Stimulated activated CD8-positive, alpha-beta memory T cell treated with anti-CD3 and anti-CD28 coated beads, Interleukin-7, amount 100 ng/mL, for 4 hours (primary cell): ENCODE measurements around the gene FNDC3B.
"Not testable (repeated sequence)": the region's sequence is repeated elsewhere in the genome, so short reads cannot be mapped to it uniquely, and the experiment has no call there.

Experiments used
- DNase-seq, 2 donors: peaks; one replicate each; pipeline ENCODE4 v3.0.0-alpha.2; 2020; ENCODE audit warnings: low read depth in 2 of 2

The FNDC3B gene

DNA sequence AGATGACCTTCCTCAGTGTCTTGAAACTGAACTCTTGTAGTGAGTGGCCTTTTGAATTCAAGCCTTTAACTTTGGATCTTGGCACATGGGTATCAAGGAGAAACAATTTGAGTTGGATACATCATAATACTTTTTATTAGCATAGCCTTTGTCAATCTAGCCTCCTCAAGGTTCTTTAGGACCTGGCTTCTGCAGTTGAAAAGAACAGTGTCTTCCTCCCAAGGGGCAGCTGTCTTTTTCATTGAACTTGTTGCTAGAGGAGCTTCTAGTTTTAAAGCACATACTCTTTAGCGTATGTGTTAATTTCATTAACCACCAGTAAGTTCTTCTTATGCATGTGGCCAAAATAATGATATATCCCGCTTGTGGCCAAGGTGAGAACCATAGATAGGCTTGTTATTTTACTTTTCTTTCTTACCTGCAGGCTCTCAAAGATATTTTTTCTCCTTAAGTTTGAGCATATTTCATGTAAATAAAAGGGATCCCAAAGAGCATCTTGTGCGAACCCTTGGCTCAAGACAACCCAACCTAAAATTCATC, 325.7 kb downstream of the FNDC3B start:
- DNase-seq = no peak

DNA sequence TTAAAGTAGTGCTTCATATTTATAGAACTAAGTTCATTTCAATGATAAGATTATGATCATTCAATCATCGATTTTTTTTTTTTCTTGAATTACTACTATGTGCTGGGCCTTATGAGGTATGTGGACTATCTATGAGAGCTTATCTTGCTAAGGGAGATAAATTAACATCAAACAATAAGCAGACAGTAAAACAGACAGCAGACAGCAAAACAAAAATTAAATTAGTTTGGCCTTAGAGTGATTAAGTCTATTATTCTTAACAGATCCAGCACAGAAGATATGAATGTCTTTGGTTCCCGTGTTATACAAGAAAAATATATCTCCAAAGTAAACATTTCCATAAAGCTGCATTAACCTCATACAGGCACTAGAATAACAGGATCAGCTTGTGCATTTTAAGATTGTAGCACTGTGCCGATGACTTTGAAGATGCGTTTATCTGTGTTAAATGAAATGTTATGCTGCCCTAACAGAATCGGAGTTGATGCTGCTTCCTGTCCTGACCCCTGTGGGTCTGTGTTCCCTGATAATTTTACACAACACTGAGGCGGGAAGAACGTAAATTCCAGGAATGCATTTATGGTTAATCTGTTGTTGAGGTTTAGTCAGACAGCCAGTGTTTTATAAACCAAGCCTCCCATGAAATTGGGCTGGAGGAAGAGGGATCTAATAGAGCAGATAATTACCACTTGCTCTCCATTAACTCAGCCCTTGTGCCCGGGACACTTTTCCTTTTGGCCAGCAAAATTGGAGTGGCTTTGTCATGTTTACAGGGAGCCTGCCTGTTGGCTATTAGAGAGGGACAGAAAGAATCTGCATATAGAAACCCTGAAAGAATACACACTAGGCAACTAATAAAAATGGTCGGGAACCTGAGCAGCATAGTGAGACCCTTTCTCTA, 328.1 kb downstream of the FNDC3B start:
- DNase-seq = no peak

DNA sequence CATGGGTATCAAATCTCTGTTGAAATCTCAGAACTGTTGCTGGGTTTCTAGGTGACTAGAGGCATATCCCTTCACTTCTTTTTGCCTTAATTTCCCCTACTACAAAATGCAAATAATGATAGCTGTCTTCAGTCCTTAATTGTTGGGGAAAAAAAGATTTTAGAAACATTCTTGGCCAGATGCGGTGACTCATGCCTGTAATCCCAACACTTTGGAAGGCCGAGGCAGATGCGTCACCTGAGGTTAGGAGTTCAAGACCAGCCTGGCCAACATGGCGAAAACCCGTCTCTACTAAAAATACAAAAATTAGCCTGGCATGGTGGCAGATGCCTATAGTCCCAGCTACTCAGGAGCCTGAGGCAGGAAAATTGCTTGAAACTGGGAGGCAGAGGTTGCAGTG, 329.2 kb downstream of the FNDC3B start:
- not testable (repeated sequence) for DNase-seq

DNA sequence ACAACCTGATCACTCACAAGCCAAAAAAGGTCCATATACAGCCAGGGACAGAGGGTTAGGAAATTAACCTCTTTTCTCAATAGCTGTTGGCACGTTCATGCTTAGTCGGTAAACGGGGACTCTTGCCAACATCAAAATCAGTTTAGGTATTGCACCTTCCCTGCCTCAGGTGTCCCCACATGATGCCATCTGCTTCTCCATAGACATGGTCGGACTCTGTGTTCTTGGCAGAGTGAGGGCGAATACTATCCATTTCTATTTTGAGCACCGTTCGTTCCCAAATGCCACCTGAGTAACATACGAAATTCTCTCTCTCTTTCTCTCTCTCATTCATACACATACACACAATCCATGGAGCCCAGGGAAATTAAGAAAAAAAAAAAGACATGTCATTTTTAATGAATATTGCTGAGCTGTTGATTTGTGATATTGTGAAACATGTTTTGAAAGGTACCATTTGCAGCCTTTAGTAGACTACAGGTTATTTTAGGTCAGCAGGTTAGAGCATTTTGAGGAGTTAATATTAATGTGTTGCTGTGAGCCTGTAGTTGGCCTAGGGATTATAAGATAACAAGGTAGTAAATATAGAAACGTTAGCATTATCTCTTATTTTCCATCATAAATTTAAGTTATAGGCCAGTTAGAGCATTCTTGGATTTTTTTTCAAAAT, 330.3 kb downstream of the FNDC3B start:
- DNase-seq = no peak

DNA sequence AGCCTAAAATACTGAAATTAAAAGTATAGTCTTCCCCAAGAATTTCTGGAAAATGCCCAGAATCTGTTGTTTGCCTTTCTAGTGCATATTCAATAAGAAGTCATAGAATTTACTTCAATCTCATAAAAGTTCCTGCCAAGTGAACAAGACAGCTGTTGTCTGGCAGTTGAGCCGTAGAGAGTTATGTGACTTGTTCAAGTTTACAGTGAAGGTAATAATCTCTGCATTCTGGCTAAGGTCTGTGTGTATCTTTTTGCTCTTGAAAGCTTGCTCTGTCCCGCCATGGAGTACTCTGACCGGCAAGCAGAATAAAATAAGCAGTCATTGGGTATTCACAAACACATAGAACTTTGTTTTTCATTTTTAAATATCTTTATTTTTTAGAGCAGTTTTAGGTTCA, 331.0 kb downstream of the FNDC3B start:
- DNase-seq = no peak

DNA sequence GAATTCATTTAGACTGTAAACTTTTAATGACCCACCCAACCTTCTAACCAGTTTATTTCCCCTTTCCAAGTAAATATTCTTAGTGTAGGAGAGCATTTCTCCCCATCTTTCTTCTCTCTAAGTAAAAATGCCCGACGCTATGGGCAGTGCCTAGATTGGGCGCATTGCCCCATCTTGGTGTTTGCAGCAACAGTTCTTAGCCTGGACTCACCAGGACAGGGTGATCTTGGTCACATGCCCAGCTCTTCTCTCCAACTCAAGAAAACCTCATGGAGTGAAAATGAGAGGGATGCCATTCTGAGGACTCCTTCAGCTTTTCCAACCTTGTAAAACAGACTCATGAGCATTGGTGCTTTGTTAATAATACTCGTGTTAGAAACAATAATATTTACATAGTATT, 332.2 kb downstream of the FNDC3B start:
- DNase-seq = no peak

DNA sequence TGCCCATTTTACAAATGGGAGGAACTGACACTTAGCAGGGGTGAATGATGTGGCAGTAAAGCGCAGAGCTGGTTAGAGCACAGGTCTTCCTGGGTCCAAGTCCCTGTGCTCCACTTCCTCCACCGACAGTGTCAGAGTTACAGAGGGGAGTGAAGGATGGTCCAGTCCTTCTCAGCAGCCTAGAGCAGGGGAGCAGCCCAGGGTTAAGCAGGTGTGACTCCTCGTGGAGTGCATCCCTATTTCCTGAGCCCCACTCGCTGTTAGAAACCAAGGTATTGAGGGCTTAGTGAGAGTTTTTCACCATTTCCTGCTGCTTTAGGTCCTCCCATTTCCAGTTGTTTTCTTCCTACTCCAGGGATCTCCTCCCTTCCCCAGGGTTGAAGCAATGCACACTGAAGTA, 333.5 kb downstream of the FNDC3B start:
- no peak for DNase-seq

DNA sequence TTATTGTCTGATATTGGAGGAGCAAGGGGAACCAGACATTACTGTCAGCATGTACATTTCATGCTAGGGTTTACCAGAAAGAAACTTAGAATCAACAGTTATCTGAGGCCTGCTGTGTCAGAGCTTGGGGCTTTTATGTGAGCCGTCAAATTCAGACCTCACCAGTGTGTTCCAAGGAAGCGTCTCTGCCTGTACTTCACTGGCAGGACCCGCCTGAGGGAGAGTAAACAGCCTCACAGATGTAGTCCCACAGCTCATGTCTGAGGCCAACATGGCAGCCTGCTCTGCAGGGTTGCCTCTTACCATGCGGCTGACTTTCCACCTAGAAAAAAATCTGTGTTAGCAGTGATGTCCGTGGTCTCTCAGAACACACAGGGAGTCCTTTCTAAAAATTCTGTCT, 334.5 kb downstream of the FNDC3B start:
- DNase-seq = no peak

DNA sequence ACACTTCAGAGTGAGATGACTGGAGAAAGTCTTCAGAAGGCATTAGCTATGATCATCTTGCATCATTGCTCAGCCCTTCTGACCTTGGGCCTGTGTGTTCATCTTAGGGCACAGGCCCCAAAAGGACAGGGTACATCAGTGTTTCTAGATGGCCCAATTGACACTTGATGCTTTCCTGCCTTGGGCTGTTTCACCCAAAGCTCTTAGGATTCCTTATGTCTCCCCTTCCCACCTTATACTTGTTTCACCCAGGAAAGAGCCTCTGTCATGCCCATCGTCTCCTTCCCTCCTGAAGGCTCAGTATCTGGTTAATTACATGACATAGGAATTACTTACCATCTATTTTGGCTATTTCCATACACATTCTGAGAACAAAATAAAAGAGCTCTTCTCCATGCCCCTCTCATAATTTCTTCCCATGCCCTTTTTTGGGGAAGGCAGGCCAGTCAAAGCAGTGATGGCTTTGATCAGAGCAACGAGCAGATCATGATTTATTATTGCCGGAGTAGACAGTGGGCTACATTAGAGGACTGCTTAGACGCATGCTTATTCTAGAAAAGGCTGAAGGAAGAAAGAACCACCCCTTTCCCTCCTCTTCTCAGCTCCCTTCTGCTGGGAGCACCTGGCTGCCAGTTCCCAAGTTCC, 335.9 kb downstream of the FNDC3B start:
- DNase-seq = no peak

DNA sequence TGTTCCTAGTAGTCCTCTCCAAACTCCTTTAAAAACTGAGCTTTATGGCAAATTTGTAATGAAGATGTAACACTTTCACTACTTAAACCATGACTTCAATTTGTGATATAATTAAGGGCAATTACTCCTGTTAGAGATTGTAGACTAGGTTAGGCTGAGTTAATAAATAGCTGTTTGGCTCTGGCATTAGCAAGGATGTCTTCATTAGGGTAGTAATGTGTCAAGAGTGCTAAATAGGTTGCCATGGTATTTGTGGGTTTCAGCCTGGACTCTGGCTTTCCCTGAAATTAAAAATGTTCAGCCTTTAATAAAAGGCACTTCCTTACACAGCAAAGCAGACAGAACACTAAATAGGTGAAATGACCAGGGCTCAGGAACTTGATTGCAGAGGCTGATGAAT, 337.0 kb downstream of the FNDC3B start:
- no peak for DNase-seq

DNA sequence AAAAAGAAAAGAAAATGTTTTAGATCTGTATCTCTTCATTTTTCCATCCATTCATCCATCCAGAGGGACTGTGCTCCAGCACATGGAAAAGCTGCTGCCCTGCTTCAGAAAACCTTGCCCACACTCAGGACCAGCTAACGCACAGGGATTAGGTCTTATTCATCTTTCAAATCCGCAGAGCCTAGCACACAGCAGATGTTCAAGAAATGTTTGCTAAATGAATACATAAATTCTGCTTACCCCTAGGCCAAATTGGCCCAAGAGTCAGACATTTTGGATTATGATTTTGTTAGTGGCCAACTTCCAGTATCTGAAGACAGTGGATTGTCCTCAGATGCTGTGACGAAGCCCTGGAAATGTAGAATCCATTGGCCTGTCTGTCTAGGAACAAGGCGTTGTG, 337.5 kb downstream of the FNDC3B start:
- no peak for DNase-seq

DNA sequence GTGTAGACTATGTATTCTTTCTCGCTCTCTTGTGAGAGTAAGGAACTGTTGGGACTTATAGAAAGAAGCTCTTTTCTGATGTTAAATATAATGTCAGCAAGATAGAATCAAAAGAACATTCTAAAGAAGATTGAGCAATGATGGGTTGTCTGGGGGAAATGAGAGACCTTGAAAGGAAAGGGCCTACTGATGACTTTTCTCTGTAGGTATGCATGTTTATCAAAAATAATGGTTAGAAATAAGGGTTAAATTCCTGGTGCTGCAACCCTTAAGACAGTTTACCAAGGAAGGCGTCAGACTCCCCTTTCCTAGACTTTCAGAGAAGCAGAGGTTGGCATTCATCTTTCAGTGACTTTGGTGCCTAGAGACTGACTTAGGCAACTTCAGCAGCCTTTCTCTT, 339.1 kb downstream of the FNDC3B start:
- no peak for DNase-seq

DNA sequence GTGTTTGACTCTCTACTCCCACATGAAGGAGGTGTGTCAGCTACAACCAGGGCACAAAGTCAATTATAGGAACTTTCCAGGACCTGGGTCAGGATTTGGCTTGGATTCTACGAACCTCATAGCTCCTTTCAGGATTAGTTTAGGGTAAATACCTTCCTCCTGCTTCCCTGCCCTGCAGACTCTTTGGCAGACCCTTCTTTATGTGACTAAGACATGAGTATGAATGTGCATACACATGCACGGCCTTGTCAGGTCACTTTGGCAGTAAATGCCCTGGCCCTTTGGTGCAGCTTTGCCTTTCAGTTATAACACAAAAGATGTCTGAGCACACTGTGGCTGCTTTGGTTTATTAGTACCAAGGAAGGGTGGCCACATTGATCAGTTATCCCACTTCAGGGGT, 340.0 kb downstream of the FNDC3B start:
- no peak for DNase-seq

DNA sequence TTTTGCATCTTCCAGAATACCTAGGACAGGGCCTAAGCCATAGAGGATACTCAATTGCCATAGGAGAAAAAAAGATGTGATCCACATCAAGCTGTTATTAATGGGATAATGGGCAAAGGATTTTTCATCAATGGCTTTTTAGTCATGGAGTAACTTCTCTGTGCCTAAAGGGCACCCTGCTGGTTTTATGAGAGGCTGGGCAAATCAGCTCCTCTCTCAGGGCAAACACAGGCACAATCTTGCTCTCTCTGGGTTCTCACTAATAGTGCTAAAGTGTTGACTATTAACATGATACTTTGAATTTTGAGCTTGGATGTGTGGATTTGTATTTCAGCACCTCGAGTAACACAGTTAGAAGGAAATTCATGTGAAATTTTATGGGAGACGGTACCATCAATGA, 341.3 kb downstream of the FNDC3B start:
- no peak for DNase-seq

DNA sequence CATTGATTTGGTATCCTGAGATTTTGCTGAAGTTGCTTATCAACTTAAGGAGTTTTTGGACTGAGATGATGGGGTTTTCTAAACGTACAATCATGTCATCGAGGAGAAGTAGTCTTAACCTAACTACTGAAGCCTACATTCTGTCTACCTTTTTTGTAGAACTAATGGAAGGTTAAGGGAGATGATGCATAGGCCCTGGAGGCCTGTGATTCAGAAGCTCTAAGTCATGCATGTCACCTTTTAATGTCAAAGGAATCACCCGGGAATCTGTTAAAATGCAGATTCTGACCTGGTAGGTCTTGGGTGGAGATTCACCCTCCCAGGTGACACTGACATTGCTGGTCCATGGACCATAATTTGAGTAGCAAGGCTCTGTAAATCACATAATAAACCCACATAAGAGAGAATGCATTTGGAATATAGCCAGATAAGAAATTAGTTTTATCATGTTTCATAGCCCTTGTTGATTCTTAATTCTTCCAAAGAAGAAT, 344.0 kb downstream of the FNDC3B start:
- no peak for DNase-seq

DNA sequence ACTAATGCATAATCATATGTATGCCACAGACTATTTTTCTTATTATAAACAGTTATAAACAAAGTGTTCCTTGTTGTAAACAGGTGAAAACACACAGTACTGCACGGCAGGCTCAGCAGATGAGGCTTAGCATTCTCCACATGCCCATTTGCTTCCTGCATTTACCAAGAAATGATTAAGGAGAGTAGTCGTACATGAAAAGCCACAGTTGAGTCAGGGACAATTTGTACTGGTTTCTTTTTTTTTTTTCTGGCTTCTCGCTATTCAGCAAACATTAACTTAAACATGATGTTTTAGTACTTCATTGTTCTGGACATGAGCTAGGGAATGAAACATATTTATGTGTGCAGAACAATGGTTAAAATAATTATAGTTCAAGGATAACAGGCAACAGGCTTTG, 345.5 kb downstream of the FNDC3B start:
- DNase-seq = no peak

DNA sequence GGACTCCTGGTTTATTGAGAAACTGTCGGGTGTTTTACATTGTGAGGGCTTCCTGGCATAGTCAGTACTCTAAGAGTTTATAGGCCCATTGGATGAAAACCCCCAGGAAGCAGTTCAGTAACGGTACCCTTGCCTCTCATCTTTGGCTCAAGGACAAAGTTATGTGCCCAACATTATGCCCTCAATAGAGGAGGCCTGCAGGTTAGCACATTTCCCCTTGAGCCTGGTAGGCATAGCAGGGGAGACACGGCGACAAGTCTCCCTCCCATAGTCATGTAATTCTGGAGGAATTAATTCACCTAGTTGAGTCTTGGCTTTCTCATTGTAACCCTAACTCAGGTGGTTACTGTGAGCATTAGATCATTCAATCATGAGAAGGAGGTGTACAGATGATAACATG, 348.4 kb downstream of the FNDC3B start:
- no peak for DNase-seq

DNA sequence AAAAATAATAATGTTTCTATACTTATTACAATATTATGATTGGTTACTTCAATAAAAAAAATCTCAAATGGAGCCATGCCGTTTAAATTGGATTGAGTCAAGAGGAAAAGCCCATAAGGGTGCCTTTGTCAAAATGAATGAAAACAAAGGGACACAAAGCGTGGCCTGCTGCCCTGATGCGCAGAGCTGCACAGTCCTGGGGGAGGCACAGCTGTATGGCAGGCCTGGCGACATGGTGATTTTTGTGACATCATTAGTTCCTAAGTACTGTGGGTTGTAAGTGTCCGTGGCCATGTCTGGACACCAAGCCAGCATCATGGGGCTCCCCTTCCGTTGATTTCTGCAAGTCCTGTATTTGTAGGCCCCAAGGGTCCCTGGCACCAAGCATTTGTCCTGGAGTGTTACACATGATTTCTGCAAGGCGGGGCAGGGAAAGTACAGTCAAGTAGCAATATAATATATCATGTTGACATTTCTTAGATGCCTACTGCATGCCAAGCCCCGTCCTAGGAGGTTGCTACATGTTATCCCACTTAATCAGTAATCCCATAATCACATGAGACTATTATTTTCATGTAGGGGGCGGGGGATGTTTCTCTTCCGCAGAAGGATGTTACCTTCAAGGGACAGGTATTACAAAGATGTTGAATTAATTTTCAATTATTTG, 349.2 kb downstream of the FNDC3B start:
- DNase-seq = no peak

DNA sequence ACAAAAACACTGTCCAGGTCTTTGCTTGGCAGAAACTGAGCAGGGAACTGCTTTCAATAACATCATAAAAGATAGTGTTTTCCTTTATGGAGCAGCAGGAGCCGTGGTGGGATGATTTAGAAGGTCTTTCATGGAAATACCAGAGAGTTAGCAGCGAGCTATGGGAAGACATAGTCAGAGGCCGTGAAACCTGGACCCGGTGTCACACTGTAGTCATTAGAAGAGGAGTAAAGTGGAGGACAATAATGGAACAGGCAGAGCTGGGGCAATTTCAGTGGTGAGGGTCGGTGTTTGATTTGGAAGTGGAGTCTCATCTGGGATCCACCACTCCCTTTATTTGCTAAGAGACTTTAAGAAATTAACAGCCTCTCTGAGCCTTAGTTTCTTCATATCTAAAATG, 351.4 kb downstream of the FNDC3B start:
- DNase-seq = no peak

DNA sequence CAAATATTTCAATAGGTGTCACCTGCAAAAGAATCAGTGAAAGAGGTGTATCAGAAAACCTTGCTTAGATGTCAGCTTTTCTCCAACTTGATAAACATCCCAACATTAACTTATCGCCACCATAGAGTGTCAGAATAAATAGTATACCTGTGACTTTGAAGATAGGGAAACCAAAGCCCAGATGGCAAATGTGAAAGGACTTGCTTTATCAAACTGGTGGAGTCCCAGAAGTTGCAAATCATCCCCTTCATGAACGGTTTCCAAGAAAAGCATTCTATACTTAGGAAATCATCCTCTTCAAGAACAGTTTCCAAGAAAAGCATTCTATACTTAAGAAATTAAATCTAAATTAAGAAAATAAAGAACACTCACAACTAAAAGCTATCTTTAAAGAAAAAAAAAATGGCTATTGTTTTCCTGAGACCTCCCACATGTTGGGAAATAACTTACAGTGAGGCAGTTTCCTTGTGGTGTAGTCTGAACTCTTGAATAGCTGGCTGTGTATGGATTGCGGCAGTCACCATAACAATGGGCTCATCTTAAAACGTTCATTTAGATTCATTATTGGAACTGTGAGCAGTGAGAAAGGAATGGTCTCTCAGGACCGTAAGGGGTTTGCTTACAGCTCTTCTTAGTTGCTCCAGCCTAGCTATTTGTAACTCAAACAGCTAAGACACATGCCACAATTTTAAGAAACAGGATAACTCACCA, 352.4 kb downstream of the FNDC3B start:
- no peak for DNase-seq

DNA sequence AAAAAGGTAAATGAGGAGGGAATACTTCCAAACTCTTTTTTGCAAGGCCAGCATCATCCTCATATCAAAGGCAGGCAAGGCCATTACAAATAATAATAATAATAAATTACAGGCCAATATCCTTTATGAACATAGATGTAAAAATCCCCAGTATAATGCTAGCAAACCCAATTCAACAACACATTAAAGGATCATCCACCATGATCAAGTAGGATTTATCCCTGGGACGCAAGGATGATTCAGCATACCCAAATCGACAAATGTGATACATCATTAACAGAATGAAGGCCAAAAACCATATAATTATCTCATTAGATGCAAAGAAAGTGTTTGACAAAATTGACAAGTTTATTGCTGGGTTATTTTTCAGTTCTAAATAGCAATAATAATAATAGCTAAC, 355.3 kb downstream of the FNDC3B start:
- DNase-seq = no peak
